Measurements from ENCODE around the gene NRIP3. TPM values are rescaled to one million over a fixed set of nuclear protein-coding genes. Genes with fewer than 3 reads are reported as not detected.

The NRIP3 gene
- total RNA-seq, 1 donor from 2014 or later: 1.4 TPM

GRCh38 chr11:9038541-9038940, 34.7 kb upstream of the NRIP3 start:
- Mint-ChIP-seq H3K27me3 (ENCODE audit: unreplicated experiment) (no peaks in the 10 kb centered on the region), H3K36me3 (ENCODE audit: low read depth, unreplicated experiment) (no peaks in the 10 kb centered on the region), H3K4me1 (ENCODE audit: unreplicated experiment) (peaks cover 5% of the 10 kb centered on the region), H3K27ac (ENCODE audit: unreplicated experiment) (no peak overlapping the region), H3K9me3 (ENCODE audit: unreplicated experiment) (no peaks in the 10 kb centered on the region), H3K4me3 (ENCODE audit: unreplicated experiment) (no peak overlapping the region)
- TF ChIP-seq CTCF (IDR thresholded peaks at IDR 0.05; ENCODE audit: unreplicated experiment): no peak
- DNase-seq (ENCODE audit: low spot score): no peak

- Mint-ChIP-seq H3K4me3 (ENCODE audit: unreplicated experiment) (no peak overlapping the region), H3K9me3 (ENCODE audit: unreplicated experiment) (no peaks in the 10 kb centered on the region), H3K27ac (ENCODE audit: unreplicated experiment) (no peak overlapping the region), H3K36me3 (ENCODE audit: low read depth, unreplicated experiment) (no peaks in the 10 kb centered on the region), H3K4me1 (ENCODE audit: unreplicated experiment) (peaks cover 8% of the 10 kb centered on the region), H3K27me3 (ENCODE audit: unreplicated experiment) (no peaks in the 10 kb centered on the region)
- DNase-seq (ENCODE audit: low spot score): no peak
- no peak for TF ChIP-seq CTCF (IDR thresholded peaks at IDR 0.05; ENCODE audit: unreplicated experiment)
Measured at GRCh38 chr11:9037963-9038362, 34.2 kb upstream of the NRIP3 start.

- H3K36me3 Mint-ChIP-seq (ENCODE audit: low read depth, unreplicated experiment): no peaks in the 10 kb centered on the region
- TF ChIP-seq CTCF (IDR thresholded peaks at IDR 0.05; ENCODE audit: unreplicated experiment): no peak
- H3K4me1 Mint-ChIP-seq (ENCODE audit: unreplicated experiment): peaks cover 8% of the 10 kb centered on the region
- no peak for DNase-seq (ENCODE audit: low spot score)
- H3K27me3 Mint-ChIP-seq (ENCODE audit: unreplicated experiment): no peaks in the 10 kb centered on the region
- no peaks in the 10 kb centered on the region for H3K9me3 Mint-ChIP-seq (ENCODE audit: unreplicated experiment)
- no peak overlapping the region for H3K27ac Mint-ChIP-seq (ENCODE audit: unreplicated experiment)
- no peak overlapping the region for H3K4me3 Mint-ChIP-seq (ENCODE audit: unreplicated experiment)
Measured at GRCh38 chr11:9037046-9037780, 33.4 kb upstream of the NRIP3 start.

GRCh38 chr11:9030601-9031000, 26.8 kb upstream of the NRIP3 start:
- Mint-ChIP-seq H3K9me3 (ENCODE audit: unreplicated experiment) (no peaks in the 10 kb centered on the region), H3K36me3 (ENCODE audit: low read depth, unreplicated experiment) (no peaks in the 10 kb centered on the region), H3K4me1 (ENCODE audit: unreplicated experiment) (peaks cover 10% of the 10 kb centered on the region), H3K27ac (ENCODE audit: unreplicated experiment) (no peak overlapping the region), H3K4me3 (ENCODE audit: unreplicated experiment) (no peak overlapping the region), H3K27me3 (ENCODE audit: unreplicated experiment) (no peaks in the 10 kb centered on the region)
- DNase-seq (ENCODE audit: low spot score): no peak
- no peak for TF ChIP-seq CTCF (IDR thresholded peaks at IDR 0.05; ENCODE audit: unreplicated experiment)

GRCh38 chr11:9029422-9029821, 25.6 kb upstream of the NRIP3 start:
- Mint-ChIP-seq H3K36me3 (ENCODE audit: low read depth, unreplicated experiment) (no peaks in the 10 kb centered on the region), H3K9me3 (ENCODE audit: unreplicated experiment) (no peaks in the 10 kb centered on the region), H3K27me3 (ENCODE audit: unreplicated experiment) (no peaks in the 10 kb centered on the region), H3K4me3 (ENCODE audit: unreplicated experiment) (no peak overlapping the region), H3K4me1 (ENCODE audit: unreplicated experiment) (peaks cover 10% of the 10 kb centered on the region), H3K27ac (ENCODE audit: unreplicated experiment) (no peak overlapping the region)
- no peak for DNase-seq (ENCODE audit: low spot score)
- TF ChIP-seq CTCF (IDR thresholded peaks at IDR 0.05; ENCODE audit: unreplicated experiment): no peak
